Thyroid gland (tissue), 4 donors: ENCODE results near the gene HTR4.

Experiments used
- POLR2A ChIP-seq, 2 donors: fragments of 450-650 bp; IDR thresholded peaks; one replicate each; pipeline ENCODE4 v1.6.1; 2017; ENCODE audit warnings: antibody characterized with exemption in 2 of 2, mild to moderate bottlenecking in 2 of 2, moderate library complexity in 1 of 2
- TF ChIP-seq, protein P1 (sequence below), 6 experiments: fragments of 200-600 bp in 3 of 6; fragments of 450-650 bp in 3 of 6; sonication (generic) in 3 of 6; IDR thresholded peaks; one replicate each; pipeline ENCODE4 v1.5.1; 2016 to 2019; ENCODE audit warnings: antibody characterized with exemption in 6 of 6, mild to moderate bottlenecking in 2 of 6, inconsistent platforms in 1 of 6, moderate library complexity in 1 of 6

DNA sequence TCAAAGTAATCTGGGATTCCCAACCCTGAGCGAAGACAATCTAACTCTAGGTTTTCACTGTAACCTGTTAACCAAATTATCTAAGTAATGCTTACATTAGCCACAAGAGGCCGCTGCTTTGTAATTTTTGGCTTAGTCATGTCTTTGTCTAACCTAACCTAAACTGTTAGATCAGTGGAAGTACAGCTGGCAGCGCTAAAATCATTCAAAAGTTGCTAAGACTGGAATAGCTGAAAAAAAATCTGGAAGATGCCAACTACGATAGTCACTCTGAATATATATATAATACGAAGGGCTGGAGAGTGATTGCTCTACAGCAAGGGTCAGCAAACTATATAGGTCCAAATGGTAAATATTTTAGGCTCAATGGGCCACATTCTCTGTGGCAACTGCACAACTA is 210.3 kb downstream of the HTR4 start:
- TF ChIP-seq, protein P1, sequence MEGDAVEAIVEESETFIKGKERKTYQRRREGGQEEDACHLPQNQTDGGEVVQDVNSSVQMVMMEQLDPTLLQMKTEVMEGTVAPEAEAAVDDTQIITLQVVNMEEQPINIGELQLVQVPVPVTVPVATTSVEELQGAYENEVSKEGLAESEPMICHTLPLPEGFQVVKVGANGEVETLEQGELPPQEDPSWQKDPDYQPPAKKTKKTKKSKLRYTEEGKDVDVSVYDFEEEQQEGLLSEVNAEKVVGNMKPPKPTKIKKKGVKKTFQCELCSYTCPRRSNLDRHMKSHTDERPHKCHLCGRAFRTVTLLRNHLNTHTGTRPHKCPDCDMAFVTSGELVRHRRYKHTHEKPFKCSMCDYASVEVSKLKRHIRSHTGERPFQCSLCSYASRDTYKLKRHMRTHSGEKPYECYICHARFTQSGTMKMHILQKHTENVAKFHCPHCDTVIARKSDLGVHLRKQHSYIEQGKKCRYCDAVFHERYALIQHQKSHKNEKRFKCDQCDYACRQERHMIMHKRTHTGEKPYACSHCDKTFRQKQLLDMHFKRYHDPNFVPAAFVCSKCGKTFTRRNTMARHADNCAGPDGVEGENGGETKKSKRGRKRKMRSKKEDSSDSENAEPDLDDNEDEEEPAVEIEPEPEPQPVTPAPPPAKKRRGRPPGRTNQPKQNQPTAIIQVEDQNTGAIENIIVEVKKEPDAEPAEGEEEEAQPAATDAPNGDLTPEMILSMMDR (IDR thresholded peaks at IDR 0.05): peak; percentile 26 to 80 (median 60)
- no peak for TF ChIP-seq POLR2A (IDR thresholded peaks at IDR 0.05)
